Measurements from ENCODE around the gene MLLT6. TPM values are rescaled to one million over a fixed set of nuclear protein-coding genes. Genes with fewer than 3 reads are reported as not detected.
A peak's percentile ranks its signal among the peaks of the same experiment; 100 is the strongest.

Gene MLLT6
- total RNA-seq, 3 donors from 2014 or later: 263 to 315 (median 286) TPM

DNA sequence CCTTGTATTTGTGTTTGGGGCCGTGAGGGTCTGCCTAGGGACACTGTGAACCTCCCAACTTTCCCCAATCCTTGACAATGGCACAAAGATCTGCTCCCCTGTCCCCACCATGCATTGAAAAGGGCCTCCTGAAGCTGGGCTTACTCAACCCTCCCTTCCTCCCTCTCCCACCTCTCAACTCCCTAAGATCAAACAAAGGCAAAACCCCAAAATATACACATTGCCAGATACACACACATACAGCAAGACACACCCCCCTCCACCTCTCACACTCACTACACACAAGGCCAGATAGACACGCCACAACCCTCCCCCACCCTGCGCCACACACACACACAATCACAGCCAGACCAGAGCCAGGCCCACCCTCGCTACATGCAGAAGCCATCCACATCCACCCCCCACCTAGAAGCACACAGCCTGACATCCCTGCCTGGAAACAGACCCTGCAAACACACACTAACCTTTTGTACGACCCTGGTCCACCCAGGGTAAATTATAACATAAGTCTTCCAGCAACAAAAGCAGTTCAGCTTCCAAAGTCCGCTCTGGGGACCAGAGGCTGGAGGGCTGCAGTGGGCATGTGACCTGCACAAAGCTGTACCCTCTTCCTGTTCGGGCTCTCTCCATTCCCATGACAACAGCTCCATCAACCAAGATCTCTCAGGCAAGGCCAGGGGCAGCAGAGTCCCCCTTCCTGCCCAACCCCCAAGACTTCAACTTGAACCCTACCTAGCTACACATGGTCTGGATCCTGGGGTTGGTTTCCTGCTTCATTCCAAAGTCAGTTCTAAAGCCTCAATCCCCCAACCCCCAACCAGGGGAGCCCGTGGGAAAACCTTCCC lies 41.2 kb downstream of the MLLT6 start:
- H3K4me3 Mint-ChIP-seq: peak overlapping the region; percentile 68

GRCh38 chr17:38746849-38747462 lies 41.9 kb downstream of the MLLT6 start:
- Mint-ChIP-seq H3K27me3 (ENCODE audit: low read depth) (peaks cover 52% of the 10 kb centered on the region), H3K9me3 (no peaks in the 10 kb centered on the region), H3K36me3 (ENCODE audit: insufficient read depth) (peaks cover 2% of the 10 kb centered on the region), H3K4me3 (peak overlapping the region; percentile 68), H3K4me1 (ENCODE audit: low read depth) (peaks cover 31% of the 10 kb centered on the region)
- DNase-seq: no peak
- ATAC-seq: no peak

More for the DNA sequence above, 41.2 kb downstream of the MLLT6 start:
- ATAC-seq (no peak), DNase-seq (no peak)
- Mint-ChIP-seq H3K27me3 (ENCODE audit: low read depth) (peaks cover 49% of the 10 kb centered on the region), H3K9me3 (no peaks in the 10 kb centered on the region), H3K36me3 (ENCODE audit: insufficient read depth) (no peaks in the 10 kb centered on the region), H3K4me1 (ENCODE audit: low read depth) (peaks cover 25% of the 10 kb centered on the region)

- Mint-ChIP-seq H3K36me3 (ENCODE audit: insufficient read depth) (peaks cover 3% of the 10 kb centered on the region), H3K4me3 (peak overlapping the region; percentile 68), H3K4me1 (ENCODE audit: low read depth) (peaks cover 35% of the 10 kb centered on the region), H3K9me3 (no peaks in the 10 kb centered on the region), H3K27me3 (ENCODE audit: low read depth) (peaks cover 52% of the 10 kb centered on the region)
- no peak for DNase-seq
- no peak for ATAC-seq
Observed at GRCh38 chr17:38747463-38748148, 42.5 kb downstream of the MLLT6 start.

DNA sequence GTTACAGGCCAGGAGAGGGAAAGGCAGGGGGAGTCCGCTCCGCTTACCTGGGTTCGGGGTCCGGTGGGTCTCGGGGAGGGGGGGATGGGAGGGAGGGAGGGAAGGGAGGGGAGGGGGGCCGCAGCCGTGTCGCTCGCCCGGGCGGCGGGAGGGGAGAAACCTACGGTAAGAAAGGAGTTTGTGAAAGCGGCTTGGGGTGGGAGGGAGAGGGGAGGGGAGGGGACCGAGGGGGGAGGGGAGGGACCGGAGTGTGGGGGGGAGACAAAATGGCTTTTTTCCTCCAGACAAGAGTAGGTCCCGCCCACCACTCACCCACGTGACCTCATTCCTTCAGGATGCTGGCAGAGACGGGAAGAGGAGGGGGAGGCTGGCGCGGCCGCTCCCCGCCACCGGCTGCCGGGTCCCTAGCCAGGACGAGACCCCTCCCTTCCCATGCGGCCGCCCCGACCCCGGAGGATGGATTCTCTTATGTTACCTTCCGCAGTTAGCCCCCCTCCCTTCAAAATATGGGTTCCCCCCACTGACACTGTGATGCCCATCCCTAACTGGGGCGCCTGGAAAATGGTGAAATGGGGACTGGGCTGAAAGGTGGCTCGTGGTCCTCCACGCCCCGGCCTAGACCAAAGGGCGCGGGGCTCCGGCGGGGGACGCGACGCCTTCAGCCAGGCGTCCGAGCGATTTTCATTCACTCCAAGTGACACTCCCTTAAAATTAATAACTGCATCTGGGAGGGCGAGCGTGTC lies 43.2 kb downstream of the MLLT6 start, which contains the start of gene PCGF2:
PCGF2 (minus strand) TSS at position 188 of the 743 bp plus-strand sequence. CDS start 7,934 bp downstream, outside the sequence.
- Mint-ChIP-seq H3K27me3 (ENCODE audit: low read depth) (peaks cover 50% of the 10 kb centered on the region), H3K36me3 (ENCODE audit: insufficient read depth) (peaks cover 5% of the 10 kb centered on the region), H3K4me3 (peak within 1 kb of the TSS; percentile 68), H3K9me3 (no peaks in the 10 kb centered on the region), H3K4me1 (ENCODE audit: low read depth) (peaks cover 38% of the 10 kb centered on the region)
- ATAC-seq: no peak
- no peak for DNase-seq

- H3K9me3 Mint-ChIP-seq: no peaks in the 10 kb centered on the region
- ATAC-seq: no peak
- H3K36me3 Mint-ChIP-seq (ENCODE audit: insufficient read depth): peaks cover 8% of the 10 kb centered on the region
- peak overlapping the region; percentile 64 for H3K4me3 Mint-ChIP-seq
- peaks cover 43% of the 10 kb centered on the region for H3K4me1 Mint-ChIP-seq (ENCODE audit: low read depth)
- peaks cover 49% of the 10 kb centered on the region for H3K27me3 Mint-ChIP-seq (ENCODE audit: low read depth)
- DNase-seq: no peak
Observed at GRCh38 chr17:38748892-38749222, 43.8 kb downstream of the MLLT6 start.

DNA sequence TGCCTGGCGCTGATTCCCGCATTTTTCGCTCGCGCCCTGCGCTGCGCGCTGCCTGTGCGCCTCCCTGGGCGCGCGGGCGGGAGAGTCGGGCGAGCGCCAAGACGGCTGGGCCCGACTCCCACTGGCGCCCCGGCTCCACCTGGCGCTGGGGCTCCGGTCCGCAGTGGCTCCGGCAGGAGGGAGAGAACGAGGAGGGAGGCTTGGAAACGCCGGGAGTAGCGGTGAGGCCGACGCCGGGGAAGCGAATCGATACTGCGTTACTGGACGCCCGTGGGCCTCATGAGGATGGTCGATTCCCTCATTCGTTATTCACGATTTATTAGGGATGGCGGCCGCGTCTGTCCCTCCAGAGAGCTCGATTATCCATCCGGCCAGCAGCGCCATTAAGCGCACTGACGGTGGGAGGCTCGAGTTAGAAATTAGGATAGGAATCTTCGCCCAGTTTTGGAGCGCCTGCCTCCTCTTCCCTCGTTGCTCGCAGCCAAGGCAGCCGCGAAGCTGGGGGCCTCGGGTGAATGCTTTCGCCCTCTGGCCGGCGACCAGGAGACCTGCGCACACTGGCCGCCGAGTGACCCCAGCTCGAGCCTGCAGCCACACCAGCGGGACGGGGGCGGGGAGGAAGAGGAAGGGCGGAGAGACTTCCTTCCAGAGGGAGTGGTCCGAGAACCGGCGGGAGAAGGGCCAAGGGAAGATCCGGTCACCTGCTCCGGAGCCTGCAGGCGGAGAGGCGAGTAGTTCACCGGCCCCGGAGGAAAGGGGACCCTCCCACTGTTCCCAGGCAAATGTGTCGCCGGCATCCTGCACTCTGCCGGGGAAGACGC lies 44.4 kb downstream of the MLLT6 start:
- no peaks in the 10 kb centered on the region for H3K9me3 Mint-ChIP-seq
- H3K36me3 Mint-ChIP-seq (ENCODE audit: insufficient read depth): peaks cover 10% of the 10 kb centered on the region
- peaks cover 49% of the 10 kb centered on the region for H3K27me3 Mint-ChIP-seq (ENCODE audit: low read depth)
- peak overlapping the region; percentile 99 for H3K4me3 Mint-ChIP-seq
- H3K4me1 Mint-ChIP-seq (ENCODE audit: low read depth): peaks cover 45% of the 10 kb centered on the region
- DNase-seq (no peak), ATAC-seq (no peak)

DNA sequence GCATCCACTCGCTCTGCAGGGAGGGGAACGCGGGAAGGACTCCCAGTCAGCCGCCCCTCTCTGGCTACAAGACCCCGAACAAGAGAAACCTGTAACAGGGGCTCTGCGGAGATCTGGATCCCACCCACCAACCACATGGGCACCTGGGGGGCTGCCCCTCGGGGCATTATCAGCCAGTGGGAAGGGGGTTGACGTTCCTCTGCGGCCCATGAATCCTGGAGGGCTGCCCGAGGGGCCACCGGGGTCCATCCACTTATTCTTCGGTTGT lies 44.9 kb downstream of the MLLT6 start:
- ATAC-seq (no peak), DNase-seq (no peak)
- Mint-ChIP-seq H3K27me3 (ENCODE audit: low read depth) (peaks cover 47% of the 10 kb centered on the region), H3K4me3 (peak overlapping the region; percentile 99), H3K9me3 (no peaks in the 10 kb centered on the region), H3K36me3 (ENCODE audit: insufficient read depth) (peaks cover 13% of the 10 kb centered on the region), H3K4me1 (ENCODE audit: low read depth) (peaks cover 49% of the 10 kb centered on the region)

DNA sequence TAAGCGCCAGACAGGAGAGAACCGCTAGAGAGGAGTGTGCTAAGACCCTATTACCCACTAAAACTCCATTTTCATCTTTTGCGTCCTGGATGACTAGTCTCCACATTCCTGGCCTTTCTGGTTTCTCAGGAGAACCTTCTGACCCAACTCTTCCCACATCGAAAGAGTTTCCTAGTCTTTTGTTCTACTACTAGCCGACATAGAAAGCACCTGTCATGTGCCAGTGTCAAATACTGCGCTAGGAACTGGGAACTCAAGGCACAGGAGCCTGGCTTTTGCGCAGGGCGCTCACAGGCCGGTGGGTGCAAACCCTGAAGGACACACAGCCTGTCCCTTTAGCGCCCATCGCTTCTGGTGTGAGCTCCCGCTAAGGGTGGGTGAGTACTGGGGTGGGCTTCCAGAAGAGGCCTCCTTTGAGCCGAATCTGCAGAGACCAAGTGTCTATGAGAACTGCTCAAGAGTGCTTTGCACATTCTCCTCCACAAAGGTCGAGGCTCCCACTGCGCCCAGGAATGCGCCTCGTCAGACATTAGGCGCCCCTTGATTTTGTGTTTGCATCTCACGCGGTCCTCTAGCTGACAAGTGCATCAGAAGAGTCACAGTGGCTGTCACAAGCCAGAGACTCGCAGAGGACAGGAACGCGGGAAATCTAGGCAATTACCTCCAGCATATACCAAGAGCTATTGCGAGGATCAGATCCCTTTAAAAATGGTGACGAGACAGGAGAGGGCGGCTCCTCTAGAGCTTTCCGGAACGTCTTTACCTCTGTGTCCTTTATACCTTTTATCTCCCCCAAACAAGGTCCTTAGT lies 45.4 kb downstream of the MLLT6 start:
- peak overlapping the region; percentile 99 for H3K4me3 Mint-ChIP-seq
- ATAC-seq (no peak), DNase-seq (no peak)
- no peaks in the 10 kb centered on the region for H3K9me3 Mint-ChIP-seq
- H3K4me1 Mint-ChIP-seq (ENCODE audit: low read depth): peaks cover 49% of the 10 kb centered on the region
- H3K36me3 Mint-ChIP-seq (ENCODE audit: insufficient read depth): peaks cover 13% of the 10 kb centered on the region
- H3K27me3 Mint-ChIP-seq (ENCODE audit: low read depth): peaks cover 45% of the 10 kb centered on the region

DNA sequence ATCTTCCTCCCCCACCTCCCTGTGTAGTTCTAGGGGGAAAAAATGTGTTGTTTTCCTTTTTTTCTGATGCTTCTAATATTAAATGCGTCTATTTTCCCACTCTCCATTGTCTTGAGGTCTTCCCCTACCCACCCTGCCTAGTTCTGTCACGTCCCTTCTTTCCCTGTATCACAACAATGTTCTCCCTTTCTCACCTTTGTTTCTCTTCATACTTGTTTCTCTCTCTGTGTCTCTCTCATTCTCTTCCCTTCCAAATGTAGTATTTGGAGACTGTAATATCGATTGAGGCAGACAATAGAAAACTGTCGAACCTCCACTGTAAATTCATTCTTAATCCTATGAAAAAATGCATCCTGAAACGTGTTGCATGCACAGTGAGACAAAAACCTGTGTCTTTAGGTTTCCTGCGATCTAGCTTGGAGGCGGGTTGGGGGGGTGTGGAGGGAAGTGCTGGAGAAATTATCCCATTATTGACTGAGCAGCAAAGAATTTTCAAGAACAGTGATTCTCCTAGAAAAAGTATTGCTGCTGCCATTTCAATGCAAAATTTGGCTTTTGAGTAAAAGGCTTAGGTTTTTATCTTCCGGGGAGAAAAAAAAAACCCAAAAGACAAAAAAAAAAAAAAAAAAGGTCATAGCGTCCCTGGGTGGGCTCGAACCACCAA lies 46.2 kb downstream of the MLLT6 start:
- DNase-seq (no peak), ATAC-seq (no peak)
- peak overlapping the region; percentile 99 for H3K4me3 Mint-ChIP-seq
- peaks cover 53% of the 10 kb centered on the region for H3K4me1 Mint-ChIP-seq (ENCODE audit: low read depth)
- peaks cover 16% of the 10 kb centered on the region for H3K36me3 Mint-ChIP-seq (ENCODE audit: insufficient read depth)
- H3K9me3 Mint-ChIP-seq: no peaks in the 10 kb centered on the region
- H3K27me3 Mint-ChIP-seq (ENCODE audit: low read depth): peaks cover 38% of the 10 kb centered on the region

DNA sequence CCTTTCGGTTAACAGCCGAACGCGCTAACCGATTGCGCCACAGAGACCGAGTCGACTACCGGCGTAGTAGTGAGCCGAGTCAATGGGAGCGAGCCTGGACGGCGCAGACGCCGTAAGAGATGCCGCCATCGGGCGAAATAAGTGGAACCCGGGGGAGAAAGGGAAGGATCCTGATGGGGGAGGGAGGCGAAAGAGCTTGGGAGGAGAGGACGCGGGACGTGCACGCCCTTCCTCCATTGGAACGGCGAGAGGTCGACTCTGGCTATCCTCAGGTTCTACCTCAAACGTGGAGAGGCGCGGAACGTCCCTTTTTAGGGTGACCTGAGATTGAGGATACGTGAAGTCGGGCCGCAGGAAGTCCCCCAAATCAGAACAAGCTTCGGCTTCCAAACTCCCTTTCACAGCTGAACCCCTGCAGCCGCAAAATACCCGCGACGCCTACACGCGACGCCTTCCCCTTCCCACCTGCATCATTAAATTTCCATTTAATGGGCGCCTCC lies 46.8 kb downstream of the MLLT6 start:
- DNase-seq (peak; percentile 83), ATAC-seq (peak; percentile 38 to 39)
- peaks cover 32% of the 10 kb centered on the region for H3K27me3 Mint-ChIP-seq (ENCODE audit: low read depth)
- peaks cover 16% of the 10 kb centered on the region for H3K36me3 Mint-ChIP-seq (ENCODE audit: insufficient read depth)
- peaks cover 50% of the 10 kb centered on the region for H3K4me1 Mint-ChIP-seq (ENCODE audit: low read depth)
- H3K4me3 Mint-ChIP-seq: peak overlapping the region; percentile 99
- no peaks in the 10 kb centered on the region for H3K9me3 Mint-ChIP-seq

- Mint-ChIP-seq H3K27me3 (ENCODE audit: low read depth) (peaks cover 31% of the 10 kb centered on the region), H3K9me3 (no peaks in the 10 kb centered on the region), H3K4me3 (peak within 1 kb of the TSS; percentile 99), H3K4me1 (ENCODE audit: low read depth) (peaks cover 49% of the 10 kb centered on the region), H3K36me3 (ENCODE audit: insufficient read depth) (peaks cover 16% of the 10 kb centered on the region)
- ATAC-seq: peak; percentile 91
- peak; percentile 94 for DNase-seq
Observed at GRCh38 chr17:38752308-38753070, 47.4 kb downstream of the MLLT6 start, which contains the start of gene PSMB3. Gene PSMB3 (plus strand): TSS chr17:38752741. CDS start chr17:38752827, 86 bp downstream.

GRCh38 chr17:38753071-38753506 lies 48.0 kb downstream of the MLLT6 start:
- peak overlapping the region; percentile 99 for H3K4me3 Mint-ChIP-seq
- H3K27me3 Mint-ChIP-seq (ENCODE audit: low read depth): peaks cover 28% of the 10 kb centered on the region
- DNase-seq (no peak), ATAC-seq (no peak)
- H3K36me3 Mint-ChIP-seq (ENCODE audit: insufficient read depth): peaks cover 16% of the 10 kb centered on the region
- peaks cover 48% of the 10 kb centered on the region for H3K4me1 Mint-ChIP-seq (ENCODE audit: low read depth)
- no peaks in the 10 kb centered on the region for H3K9me3 Mint-ChIP-seq

Data from activated T-cell treated with anti-CD3 and anti-CD28 coated beads, Interleukin-2, amount 50 U/mL, for 4 hours (primary cell).